ENCODE data around the gene AMPD3. TPM values are rescaled to one million over a fixed set of nuclear protein-coding genes. Genes with fewer than 3 reads are reported as not detected.

The AMPD3 gene
- polyA plus RNA-seq, 1 of the 3 experiments (the other 2 are of a cell fraction) = 1.7 TPM

DNA sequence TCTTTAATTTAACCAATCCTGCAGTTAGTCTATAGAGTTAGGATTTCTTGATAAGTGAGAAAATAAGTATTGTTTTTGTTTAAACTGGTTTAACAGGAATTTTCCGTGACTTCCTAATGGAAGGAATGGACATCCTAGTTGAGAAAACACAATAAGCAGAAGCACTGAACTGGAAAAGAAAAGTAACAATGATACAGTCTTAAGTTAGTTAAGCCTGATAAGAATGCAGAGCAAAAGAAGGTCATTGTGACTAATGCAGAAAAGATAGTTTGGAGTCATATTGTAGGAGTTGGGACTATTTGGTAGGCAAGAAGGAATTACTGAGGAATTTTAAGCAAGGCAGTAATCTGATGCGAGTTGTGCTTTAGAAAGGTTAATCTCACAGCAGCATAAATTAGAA is 74.2 kb downstream of the AMPD3 start:
- Histone ChIP-seq H3K4me2 (no peak overlapping the region), H3K27me3 (ENCODE audit: insufficient read depth) (no peaks in the 10 kb centered on the region), H2AFZ (ENCODE audit: low read depth) (no peak overlapping the region), H3F3A (replicated peaks; ENCODE audit: insufficient read depth) (no peaks in the 10 kb centered on the region), H3K36me3 (replicated peaks in 1 of 2; ENCODE audit: control insufficient read depth in 1 of 2, insufficient read depth in 2 of 2, low read length in 1 of 2) (peaks cover 60 to 66% of the 10 kb centered on the region in 2 experiments), H3K9me3 (no peaks in the 10 kb centered on the region), H3K79me2 (ENCODE audit: insufficient read depth) (no peaks in the 10 kb centered on the region), H4K20me1 (ENCODE audit: insufficient read depth) (no peaks in the 10 kb centered on the region), H3K9ac (no peak overlapping the region), H3K27ac (ENCODE audit: low read depth in 2 of 2, low read length in 1 of 2) (no peak overlapping the region), H3K4me3 (ENCODE audit: low read depth in 2 of 2, low read length in 1 of 2) (no peak overlapping the region), H3K9me2 (no peaks in the 10 kb centered on the region), H3K4me1 (ENCODE audit: control insufficient read depth in 1 of 2, insufficient read depth in 2 of 2, low read depth in 1 of 2, low read length in 1 of 2) (peaks cover 0 to 9% of the 10 kb centered on the region in 2 experiments; a peak in 2 of 4 replicates)
- TF ChIP-seq TCF12 (IDR thresholded peaks at IDR 0.05) = no peak
- 96% methylated on average over 2 of the region's 2 CpGs for WGBS (ENCODE audit: low lambda C conversion rate)
- no peak for DNase-seq
- CTCF ChIA-PET = interaction anchor here (1.1 kb wide), 1 partner anchor 14 kb away, joined by 3 read pairs; no protein-coding TSS in a partner anchor
- POLR2A ChIA-PET = no interaction called here

GRCh38 chr11:10532526-10532925 is 77.5 kb downstream of the AMPD3 start:
- H3K9me3 ChIP-seq = no peaks in the 10 kb centered on the region
- peaks cover 6% of the 10 kb centered on the region; the same call in 1 of the 2 replicates for H3K79me2 ChIP-seq (ENCODE audit: insufficient read depth)
- H3K4me3 ChIP-seq (ENCODE audit: low read depth in 2 of 2, low read length in 1 of 2) = no peak overlapping the region
- H4K20me1 ChIP-seq (ENCODE audit: insufficient read depth) = no peaks in the 10 kb centered on the region
- H3F3A ChIP-seq (replicated peaks; ENCODE audit: insufficient read depth) = no peaks in the 10 kb centered on the region
- ChIA-PET CTCF (interaction anchor here (0.5 to 2.9 kb wide), 5 partner anchors 9 to 659 kb away, joined by 3 to 13 read pairs (median 3); partner anchors contain the start of gene RNF141), POLR2A (interaction anchor here (1.5 kb wide), 1 partner anchor 8 kb away, joined by 5 read pairs; the partner anchor contains the start of gene RNF141)
- 67% methylated on average over 2 of the region's 2 CpGs for WGBS (ENCODE audit: low lambda C conversion rate)
- no peaks in the 10 kb centered on the region for H3K9me2 ChIP-seq
- TF ChIP-seq TEAD4 (IDR thresholded peaks at IDR 0.05; ENCODE audit: borderline replicate concordance, insufficient read depth) = no peak
- TF ChIP-seq TCF12 (IDR thresholded peaks at IDR 0.05) = no peak
- no peak for TF ChIP-seq CHD2 (IDR thresholded peaks at IDR 0.05; ENCODE audit: low read length, partially characterized antibody)
- TF ChIP-seq NFIC (IDR thresholded peaks at IDR 0.05; ENCODE audit: borderline replicate concordance) = no peak
- TF ChIP-seq, protein P1, sequence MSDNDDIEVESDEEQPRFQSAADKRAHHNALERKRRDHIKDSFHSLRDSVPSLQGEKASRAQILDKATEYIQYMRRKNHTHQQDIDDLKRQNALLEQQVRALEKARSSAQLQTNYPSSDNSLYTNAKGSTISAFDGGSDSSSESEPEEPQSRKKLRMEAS (IDR thresholded peaks at IDR 0.05; ENCODE audit: low read depth) = no peak
- TF ChIP-seq JUND (IDR thresholded peaks at IDR 0.05) = no peak
- TF ChIP-seq, protein P2, sequence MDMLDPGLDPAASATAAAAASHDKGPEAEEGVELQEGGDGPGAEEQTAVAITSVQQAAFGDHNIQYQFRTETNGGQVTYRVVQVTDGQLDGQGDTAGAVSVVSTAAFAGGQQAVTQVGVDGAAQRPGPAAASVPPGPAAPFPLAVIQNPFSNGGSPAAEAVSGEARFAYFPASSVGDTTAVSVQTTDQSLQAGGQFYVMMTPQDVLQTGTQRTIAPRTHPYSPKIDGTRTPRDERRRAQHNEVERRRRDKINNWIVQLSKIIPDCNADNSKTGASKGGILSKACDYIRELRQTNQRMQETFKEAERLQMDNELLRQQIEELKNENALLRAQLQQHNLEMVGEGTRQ (IDR thresholded peaks at IDR 0.05; ENCODE audit: borderline replicate concordance, low read depth, low read length) = no peak
- no peak for TF ChIP-seq SMC3 (IDR thresholded peaks at IDR 0.05; ENCODE audit: low read depth, low read length)
- TF ChIP-seq FOSL2 (IDR thresholded peaks at IDR 0.05; ENCODE audit: borderline replicate concordance, low read depth) = no peak
- no peak for TF ChIP-seq POLR2AphosphoS5 (IDR thresholded peaks at IDR 0.05; ENCODE audit: low read depth, low read length)
- TF ChIP-seq YY1 (IDR thresholded peaks at IDR 0.05; ENCODE audit: low read depth) = no peak
- TF ChIP-seq RXRA (IDR thresholded peaks at IDR 0.05; ENCODE audit: borderline replicate concordance, low read depth) = no peak
- no peak for TF ChIP-seq GATA2 (CRISPR knock-in tag; IDR thresholded peaks at IDR 0.05)
- no peak overlapping the region for H3K9ac ChIP-seq
- peaks cover 41 to 44% of the 10 kb centered on the region in 2 experiments for H3K36me3 ChIP-seq (replicated peaks in 1 of 2; ENCODE audit: control insufficient read depth in 1 of 2, insufficient read depth in 2 of 2, low read length in 1 of 2)
- DNase-seq = no peak
- no peak overlapping the region for H3K4me2 ChIP-seq
- no peak overlapping the region for H3K27ac ChIP-seq (ENCODE audit: low read depth in 2 of 2, low read length in 1 of 2)
- peaks cover 0 to 3% of the 10 kb centered on the region in 2 experiments; a peak in 1 of 4 replicates for H3K4me1 ChIP-seq (ENCODE audit: control insufficient read depth in 1 of 2, insufficient read depth in 2 of 2, low read depth in 1 of 2, low read length in 1 of 2)
- H3K27me3 ChIP-seq (ENCODE audit: insufficient read depth) = no peaks in the 10 kb centered on the region
- no peak overlapping the region for H2AFZ ChIP-seq (ENCODE audit: low read depth)
